ENCODE data around the gene RAD51B.

Gene RAD51B

GRCh38 chr14:68644101-68644500 lies 824.5 kb downstream of the RAD51B start:
- DNase-seq (ENCODE audit: low read depth in 1 of 2, low spot score in 1 of 2): no peak
- TF ChIP-seq GABPA (IDR thresholded peaks at IDR 0.05; ENCODE audit: low read depth): no peak
- H3K4me3 ChIP-seq (replicated peaks; ENCODE audit: insufficient read depth, low read length): no peak overlapping the region
- no peak overlapping the region for H3K27ac ChIP-seq (replicated peaks)
- no peaks in the 10 kb centered on the region for H3K27me3 ChIP-seq (ENCODE audit: insufficient read depth, poor library complexity, severe bottlenecking)

- no peak for TF ChIP-seq GABPA (IDR thresholded peaks at IDR 0.05; ENCODE audit: low read depth)
- TF ChIP-seq REST (IDR thresholded peaks at IDR 0.05; ENCODE audit: insufficient replicate concordance, low read depth): no peak
- no peak for TF ChIP-seq POLR2AphosphoS5 (IDR thresholded peaks at IDR 0.05; ENCODE audit: low read depth)
- no peak for TF ChIP-seq CTCF (IDR thresholded peaks at IDR 0.05; ENCODE audit: insufficient read depth, low read length)
- no peak for TF ChIP-seq SPI1 (IDR thresholded peaks at IDR 0.05; ENCODE audit: borderline replicate concordance, low read depth)
- Histone ChIP-seq H3K27me3 (ENCODE audit: insufficient read depth, poor library complexity, severe bottlenecking) (no peaks in the 10 kb centered on the region), H3K27ac (replicated peaks) (no peak overlapping the region), H3K4me3 (replicated peaks; ENCODE audit: insufficient read depth, low read length) (no peak overlapping the region)
- no peak for DNase-seq (ENCODE audit: low read depth in 1 of 2, low spot score in 1 of 2)
Observed at GRCh38 chr14:68645371-68645770, 825.8 kb downstream of the RAD51B start.

GRCh38 chr14:68649476-68650189 lies 830.1 kb downstream of the RAD51B start:
- TF ChIP-seq GABPA (IDR thresholded peaks at IDR 0.05; ENCODE audit: low read depth) (no peak), SPI1 (IDR thresholded peaks at IDR 0.05; ENCODE audit: borderline replicate concordance, low read depth) (no peak), REST (IDR thresholded peaks at IDR 0.05; ENCODE audit: insufficient replicate concordance, low read depth) (no peak), CTCF (IDR thresholded peaks at IDR 0.05; ENCODE audit: insufficient read depth, low read length) (no peak), POLR2AphosphoS5 (IDR thresholded peaks at IDR 0.05; ENCODE audit: low read depth) (no peak)

GRCh38 chr14:68650404-68650994 lies 830.9 kb downstream of the RAD51B start:
- no peak overlapping the region for H3K27ac ChIP-seq (replicated peaks)
- H3K27me3 ChIP-seq (ENCODE audit: insufficient read depth, poor library complexity, severe bottlenecking): no peaks in the 10 kb centered on the region
- no peak for TF ChIP-seq REST (IDR thresholded peaks at IDR 0.05; ENCODE audit: insufficient replicate concordance, low read depth)
- TF ChIP-seq POLR2AphosphoS5 (IDR thresholded peaks at IDR 0.05; ENCODE audit: low read depth): no peak
- TF ChIP-seq CTCF (IDR thresholded peaks at IDR 0.05; ENCODE audit: insufficient read depth, low read length): no peak
- TF ChIP-seq SPI1 (IDR thresholded peaks at IDR 0.05; ENCODE audit: borderline replicate concordance, low read depth): no peak
- TF ChIP-seq GABPA (IDR thresholded peaks at IDR 0.05; ENCODE audit: low read depth): no peak
- no peak for DNase-seq (ENCODE audit: low read depth in 1 of 2, low spot score in 1 of 2)
- H3K4me3 ChIP-seq (replicated peaks; ENCODE audit: insufficient read depth, low read length): no peak overlapping the region

More at GRCh38 chr14:68649476-68650189, 830.1 kb downstream of the RAD51B start:
- no peaks in the 10 kb centered on the region for H3K27me3 ChIP-seq (ENCODE audit: insufficient read depth, poor library complexity, severe bottlenecking)
- no peak overlapping the region for H3K27ac ChIP-seq (replicated peaks)
- H3K4me3 ChIP-seq (replicated peaks; ENCODE audit: insufficient read depth, low read length): no peak overlapping the region
- DNase-seq (ENCODE audit: low read depth in 1 of 2, low spot score in 1 of 2): no peak

Data from HL-60 (cell line).